GM21526 (cell line): ENCODE measurements around the gene DOCK2.
"Not testable (repeated sequence)": the region's sequence is repeated elsewhere in the genome, so short reads cannot be mapped to it uniquely, and the experiment has no call there.

Experiments used
- ATAC-seq: cut with Tn5 transposase; IDR thresholded peaks from one replicate; pipeline ENCODE4 v1.9.1; 2021; ENCODE audit warnings: moderate library complexity; ENCODE audit not compliant: unreplicated experiment, low FRiP score

The DOCK2 gene

GRCh38 chr5:169637085-169637548 lies at the start of gene DOCK2:
Gene DOCK2 (plus strand): TSS chr5:169637275. CDS start chr5:169637327, 52 bp downstream.
- peak; percentile 94 for ATAC-seq

DNA sequence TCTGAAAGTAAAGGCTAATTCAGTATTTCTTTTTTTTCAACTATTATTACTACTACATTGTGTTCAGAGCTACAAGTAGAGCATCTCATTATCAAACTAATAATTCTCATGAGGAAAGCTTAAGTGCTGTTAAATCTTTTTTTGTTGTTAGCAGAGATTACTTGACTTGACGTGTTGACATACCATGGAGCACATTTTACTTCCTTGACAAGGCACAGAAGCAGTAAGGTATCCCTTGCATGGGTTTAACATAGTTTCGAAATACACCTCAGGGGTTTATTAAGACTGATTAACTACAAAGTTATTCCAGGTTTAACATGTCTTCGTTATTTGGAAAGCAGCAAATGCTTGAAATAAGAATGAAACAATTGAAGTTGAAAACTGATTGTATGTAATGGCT lies 46.5 kb upstream of the DOCK2 start:
- no peak for ATAC-seq

DNA sequence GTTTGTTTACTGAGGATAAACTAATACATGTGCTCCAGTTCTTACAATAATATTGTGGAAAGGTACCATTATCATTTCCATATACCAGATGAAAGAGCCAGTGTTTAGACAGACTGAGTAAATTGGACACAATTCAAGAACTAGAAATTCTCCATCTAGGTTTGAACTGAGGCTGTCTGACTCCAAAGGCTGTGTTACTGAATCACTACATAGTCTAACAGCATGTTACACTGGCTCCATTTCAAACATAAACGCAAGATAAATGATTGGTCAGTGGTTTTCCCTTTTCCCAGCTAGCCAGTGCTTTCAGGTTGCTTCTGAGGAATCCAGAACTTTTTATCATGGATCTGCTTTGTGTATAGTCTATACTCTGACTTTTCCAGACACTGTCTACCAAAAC lies 45.4 kb upstream of the DOCK2 start:
- ATAC-seq, result no peak

DNA sequence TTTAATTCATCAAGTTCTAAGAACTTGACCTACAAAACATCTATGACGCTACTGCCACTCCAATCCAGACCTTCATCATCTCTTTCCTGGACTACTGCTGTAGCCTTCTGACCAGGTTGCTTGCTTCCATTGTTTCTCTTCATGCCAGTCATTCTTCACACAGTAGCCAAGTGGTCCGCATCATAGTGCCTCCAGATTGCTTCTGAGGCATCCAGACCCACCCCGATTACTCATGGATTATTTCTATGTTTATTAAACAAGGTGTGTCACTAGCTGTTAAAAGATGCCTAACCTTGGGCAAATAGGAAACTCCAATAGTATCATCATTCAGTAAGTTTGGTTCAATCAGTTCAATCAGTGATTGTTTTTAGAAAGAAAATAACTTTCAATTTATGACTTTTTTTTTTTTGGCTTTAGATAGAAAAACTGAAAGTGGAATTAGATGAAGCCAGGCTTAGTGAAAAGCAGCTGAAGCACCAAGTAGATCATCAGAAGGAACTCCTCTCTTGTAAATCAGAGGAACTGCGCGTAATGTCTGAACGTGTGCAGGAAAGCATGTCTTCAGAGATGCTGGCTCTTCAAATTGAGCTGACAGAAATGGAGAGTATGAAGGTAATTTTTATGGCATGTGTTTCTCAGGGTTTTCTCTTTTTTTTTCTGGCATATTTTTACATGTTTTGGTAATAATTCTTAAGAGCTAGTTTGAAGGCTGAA lies 44.0 kb upstream of the DOCK2 start:
- ATAC-seq, result no peak

DNA sequence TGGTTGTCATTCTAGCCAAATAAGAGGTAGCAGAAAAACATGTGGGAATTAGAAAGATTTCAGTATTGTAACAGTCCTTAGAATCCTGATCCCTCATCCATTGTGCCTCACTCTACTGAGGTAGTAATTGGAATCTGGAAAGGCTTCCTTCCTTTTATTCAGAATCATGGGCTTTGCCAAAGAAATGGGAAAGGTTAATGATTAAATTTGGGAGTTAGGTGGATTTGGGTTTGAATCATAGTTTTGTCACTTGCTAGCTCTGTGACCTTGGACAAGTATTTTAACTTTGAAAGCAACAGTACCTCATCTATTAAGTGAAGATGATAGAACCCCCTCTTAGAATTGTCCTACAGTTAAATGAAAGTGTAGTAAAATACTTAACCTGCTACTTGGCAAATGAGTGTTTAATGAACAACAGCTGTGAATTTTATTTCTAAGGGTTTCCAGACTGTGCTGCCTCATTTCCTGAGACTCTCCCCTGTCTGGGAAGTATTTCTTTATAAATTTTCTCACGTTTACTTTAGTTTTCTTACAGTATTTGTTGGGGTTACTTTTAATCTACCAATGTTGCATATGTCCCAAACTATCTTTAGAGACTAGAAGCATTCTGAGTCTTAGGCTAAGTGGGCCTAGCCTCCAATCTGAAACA lies 41.8 kb upstream of the DOCK2 start:
- no peak for ATAC-seq

DNA sequence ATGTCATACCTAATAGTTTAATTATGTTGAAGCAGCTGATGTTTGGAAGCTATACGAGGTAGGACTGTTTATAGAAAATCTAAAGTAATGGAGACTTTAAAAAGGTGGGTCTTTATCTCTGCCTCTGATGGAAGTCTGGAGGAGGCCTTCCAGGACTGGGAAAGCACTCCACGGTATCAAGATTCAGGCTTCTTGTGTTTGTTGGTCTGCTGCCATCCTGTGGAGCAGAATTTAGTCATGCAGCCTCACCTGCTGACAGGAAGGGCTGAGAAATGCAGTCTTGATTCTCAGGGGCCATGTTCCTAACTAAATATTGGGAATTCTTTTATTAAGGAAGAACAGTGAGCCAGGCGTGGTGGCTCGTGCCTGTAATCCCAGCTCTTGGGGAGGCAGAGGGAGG lies 37.6 kb upstream of the DOCK2 start:
- ATAC-seq, result no peak

GRCh38 chr5:169602535-169602934 lies 34.5 kb upstream of the DOCK2 start:
- no peak for ATAC-seq

DNA sequence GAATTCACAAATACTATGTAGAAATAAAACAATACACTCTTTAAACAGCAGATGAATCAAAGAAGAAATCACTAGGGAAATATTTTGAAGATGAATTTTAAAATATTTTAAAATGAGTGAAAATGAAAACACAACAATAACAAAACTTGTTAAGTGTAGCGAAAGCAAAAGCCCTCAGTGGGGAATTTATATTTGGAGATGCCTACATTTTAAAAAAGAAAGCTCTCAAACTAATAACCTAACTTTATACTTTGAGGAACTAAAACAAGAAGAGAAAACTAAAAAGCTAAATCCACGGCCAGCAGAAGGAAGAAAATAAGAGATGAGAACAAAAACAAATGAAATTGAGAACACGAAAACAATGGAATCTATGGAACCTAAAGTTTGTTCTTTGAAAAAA lies 30.8 kb upstream of the DOCK2 start:
- no peak for ATAC-seq

- ATAC-seq, result no peak
Observed at GRCh38 chr5:169607882-169608281, 29.2 kb upstream of the DOCK2 start.

- no peak for ATAC-seq
Observed at GRCh38 chr5:169609716-169610115, 27.4 kb upstream of the DOCK2 start.

GRCh38 chr5:169610606-169611005 lies 26.5 kb upstream of the DOCK2 start:
- no peak for ATAC-seq

- no peak for ATAC-seq
Observed at GRCh38 chr5:169615561-169615960, 21.5 kb upstream of the DOCK2 start.

DNA sequence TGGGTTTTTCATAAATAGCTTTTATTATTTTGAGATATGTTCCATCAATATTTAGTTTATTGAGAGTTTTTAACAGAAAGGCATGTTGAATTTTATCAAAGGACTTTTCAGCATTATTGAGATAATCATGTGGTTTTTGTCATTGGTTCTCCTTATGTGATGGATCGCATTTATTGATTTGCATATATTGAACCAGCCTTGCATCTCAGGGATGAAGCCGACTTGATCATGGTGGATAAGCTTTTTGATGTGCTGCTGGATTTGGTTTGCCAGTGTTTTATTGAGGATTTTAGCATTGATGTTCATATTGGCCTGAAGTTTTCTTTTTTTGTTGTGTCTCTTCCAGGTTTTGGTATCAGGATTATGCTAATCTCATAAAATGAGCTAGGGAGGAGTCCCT lies 12.8 kb upstream of the DOCK2 start:
- not testable (repeated sequence) for ATAC-seq

GRCh38 chr5:169626779-169627178 lies 10.3 kb upstream of the DOCK2 start:
- no peak for ATAC-seq

- no peak for ATAC-seq
Observed at GRCh38 chr5:169627551-169627950, 9.5 kb upstream of the DOCK2 start.

GRCh38 chr5:169628892-169629291 lies 8.2 kb upstream of the DOCK2 start:
- no peak for ATAC-seq

DNA sequence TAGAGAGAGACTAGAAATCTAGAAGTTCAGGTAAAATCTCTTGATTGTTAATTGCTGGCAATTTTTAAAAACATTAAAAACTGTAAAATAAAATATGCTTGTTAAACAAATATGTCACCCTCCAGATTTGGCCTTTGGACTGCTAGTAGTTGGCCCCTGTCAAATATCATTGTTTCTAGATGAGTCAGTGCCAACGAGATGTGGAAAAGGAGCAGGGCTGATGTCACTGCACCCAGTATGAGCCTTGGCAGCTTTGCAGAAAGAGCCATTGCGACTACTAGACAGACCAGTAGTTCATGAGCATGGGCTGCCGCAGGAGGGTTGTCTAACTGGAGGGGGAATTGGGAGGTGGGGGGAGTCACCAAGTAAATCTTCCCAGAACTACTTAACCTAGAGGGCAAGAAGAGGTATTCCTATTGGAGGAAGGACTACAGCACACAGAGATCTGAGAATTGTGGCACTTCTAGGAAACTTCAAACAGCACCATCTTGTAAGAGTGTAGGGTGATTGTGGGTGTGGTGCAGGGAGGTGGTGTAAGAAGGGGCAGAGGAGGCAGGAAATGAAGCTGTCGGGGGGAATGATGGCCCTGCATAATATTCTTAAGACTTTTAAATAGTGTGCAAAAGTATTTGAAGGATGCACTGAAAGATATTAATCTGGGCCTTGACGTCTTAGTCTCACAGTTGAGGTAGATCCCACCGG lies 7.1 kb upstream of the DOCK2 start:
- ATAC-seq, result no peak

GRCh38 chr5:169631360-169631759 lies 5.7 kb upstream of the DOCK2 start:
- no peak for ATAC-seq

DNA sequence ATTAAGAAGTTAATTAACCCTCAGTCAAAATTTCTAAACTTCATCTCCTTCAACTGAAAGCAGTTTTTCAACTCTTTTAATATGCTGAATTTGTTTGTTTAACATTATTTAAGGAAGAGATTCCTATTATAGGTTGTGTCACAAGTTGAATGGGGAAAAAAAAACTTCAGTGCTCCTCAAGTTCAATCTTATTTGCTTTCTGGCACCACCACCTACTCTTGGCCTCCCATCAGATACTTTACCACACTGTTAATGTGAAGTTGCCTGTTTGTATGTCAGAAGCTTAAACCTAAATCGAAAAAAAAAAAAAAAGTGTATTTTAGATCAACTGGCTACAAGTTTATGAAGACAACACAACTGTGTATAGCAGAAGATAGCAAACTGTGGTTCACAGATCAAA lies 4.1 kb upstream of the DOCK2 start:
- no peak for ATAC-seq

- no peak for ATAC-seq
Observed at GRCh38 chr5:169634606-169635005, 2.5 kb upstream of the DOCK2 start.

DNA sequence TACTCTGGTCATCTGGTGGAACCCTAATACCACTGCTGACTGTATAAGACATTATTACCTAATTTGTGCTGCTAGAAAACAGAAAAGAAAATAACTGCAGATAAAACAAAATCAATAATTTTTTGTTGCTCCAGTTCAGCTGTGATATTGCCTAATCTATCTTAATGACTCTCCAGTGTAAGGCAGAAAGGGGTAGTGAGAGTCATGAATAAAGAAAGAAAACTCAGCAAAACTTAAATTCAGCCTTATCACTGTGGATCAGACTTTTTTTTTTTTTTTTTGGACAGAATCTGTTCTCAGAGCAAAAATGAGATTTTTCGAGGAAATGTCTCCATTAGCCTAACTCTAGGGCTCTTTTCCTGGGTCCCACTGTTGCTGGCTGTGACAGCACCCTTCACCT lies 1.1 kb upstream of the DOCK2 start:
- ATAC-seq, result no peak
